Trophoblast cell (in vitro differentiated cells and primary cell): ENCODE measurements around the gene SIDT2.

Experiments
- DNase-seq, 2 donors: peaks; one replicate each; pipeline ENCODE4 v3.0.0-alpha.2; 2016
- H2AFZ ChIP-seq: 2 replicates; pipeline ENCODE4 v1.6.1; 2013; ENCODE audit warnings: low read length, moderate library complexity, mild to moderate bottlenecking; ENCODE audit not compliant: insufficient read depth, poor library complexity
- H2AK5ac ChIP-seq: 2 replicates; pipeline ENCODE4 v1.6.1; 2013; ENCODE audit warnings: mild to moderate bottlenecking, low read length
- H2BK120ac ChIP-seq: 2 replicates; pipeline ENCODE4 v1.6.1; 2013; ENCODE audit warnings: low read length, mild to moderate bottlenecking, moderate library complexity; ENCODE audit not compliant: insufficient read depth, poor library complexity
- H2BK12ac ChIP-seq: 2 replicates; pipeline ENCODE4 v1.6.1; 2013; ENCODE audit warnings: mild to moderate bottlenecking, low read length, moderate library complexity
- H2BK5ac ChIP-seq: 2 replicates; pipeline ENCODE4 v1.6.1; 2013; ENCODE audit warnings: low read length, low read depth, moderate library complexity, mild to moderate bottlenecking; ENCODE audit not compliant: poor library complexity
- H3K14ac ChIP-seq: 2 replicates; pipeline ENCODE4 v1.6.1; 2013; ENCODE audit warnings: mild to moderate bottlenecking, low read length
- H3K18ac ChIP-seq: 2 replicates; pipeline ENCODE4 v1.6.1; 2013; ENCODE audit warnings: mild to moderate bottlenecking, low read length
- H3K23ac ChIP-seq: 2 replicates; pipeline ENCODE4 v1.6.1; 2013; ENCODE audit warnings: low read length
- H3K27ac ChIP-seq: 2 replicates; pipeline ENCODE4 v1.5.1; 2013; ENCODE audit warnings: low read depth, mild to moderate bottlenecking, inconsistent platforms, low read length, moderate library complexity
- H3K27me3 ChIP-seq: 2 replicates; pipeline ENCODE4 v1.6.1; 2013; ENCODE audit warnings: inconsistent platforms, mild to moderate bottlenecking, low read length, moderate library complexity; ENCODE audit not compliant: insufficient read depth
- H3K36me3 ChIP-seq, 2 experiments: 1 replicate in 1 of 2; 2 replicates in 1 of 2; pipeline ENCODE4 v1.6.1; 2013; ENCODE audit warnings: low read length in 2 of 2, mild to moderate bottlenecking in 2 of 2, moderate library complexity in 1 of 2; ENCODE audit not compliant: insufficient read depth in 2 of 2, control insufficient read depth in 1 of 2
- H3K4ac ChIP-seq: 2 replicates; pipeline ENCODE4 v1.6.1; 2013; ENCODE audit warnings: low read depth, mild to moderate bottlenecking, low read length, moderate library complexity
- H3K4me1 ChIP-seq, 2 experiments: 1 replicate in 1 of 2; 2 replicates in 1 of 2; pipeline ENCODE4 v1.6.1; 2013; ENCODE audit warnings: low read length in 2 of 2, mild to moderate bottlenecking in 2 of 2, moderate library complexity in 1 of 2; ENCODE audit not compliant: insufficient read depth in 2 of 2, control insufficient read depth in 1 of 2
- H3K4me2 ChIP-seq: 2 replicates; pipeline ENCODE4 v1.6.1; 2013; ENCODE audit warnings: inconsistent platforms, mild to moderate bottlenecking, low read length, moderate library complexity
- H3K4me3 ChIP-seq: 2 replicates; pipeline ENCODE4 v1.5.1; 2013; ENCODE audit warnings: mild to moderate bottlenecking, low read depth, low read length, inconsistent platforms
- H3K79me1 ChIP-seq: one replicate; pipeline ENCODE4 v1.6.1; 2013; ENCODE audit warnings: low read length
- H3K79me2 ChIP-seq: 2 replicates; pipeline ENCODE4 v1.6.1; 2013; ENCODE audit warnings: low read length, mild to moderate bottlenecking; ENCODE audit not compliant: control insufficient read depth, insufficient read depth, poor library complexity
- H3K9ac ChIP-seq: 2 replicates; pipeline ENCODE4 v1.6.1; 2013; ENCODE audit warnings: mild to moderate bottlenecking, low read length
- H3K9me3 ChIP-seq: 2 replicates; pipeline ENCODE4 v1.6.1; 2013; ENCODE audit warnings: low read depth, mild to moderate bottlenecking, control low read depth, inconsistent platforms, low read length; ENCODE audit not compliant: insufficient read depth
- H4K12ac ChIP-seq: 2 replicates; pipeline ENCODE4 v1.6.1; 2013; ENCODE audit warnings: low read depth, mild to moderate bottlenecking, low read length, moderate library complexity
- H4K8ac ChIP-seq: 2 replicates; pipeline ENCODE4 v1.6.1; 2013; ENCODE audit warnings: low read depth, mild to moderate bottlenecking, low read length, moderate library complexity
- H4K91ac ChIP-seq: one replicate; pipeline ENCODE4 v1.6.1; 2013; ENCODE audit warnings: low read depth, mild to moderate bottlenecking, low read length, moderate library complexity
- WGBS: extraction: QIAGEN DNeasy Blood & Tissue Kit; methylation state at CpG from one replicate; pipeline ENCODE4 v1.1.7; 2013; ENCODE audit warnings: missing lambda C conversion rate; ENCODE audit not compliant: insufficient read length, insufficient coverage; ENCODE audit errors: extremely low coverage; 5-methylcytosine and 5-hydroxymethylcytosine counted together

SIDT2 gene

DNA sequence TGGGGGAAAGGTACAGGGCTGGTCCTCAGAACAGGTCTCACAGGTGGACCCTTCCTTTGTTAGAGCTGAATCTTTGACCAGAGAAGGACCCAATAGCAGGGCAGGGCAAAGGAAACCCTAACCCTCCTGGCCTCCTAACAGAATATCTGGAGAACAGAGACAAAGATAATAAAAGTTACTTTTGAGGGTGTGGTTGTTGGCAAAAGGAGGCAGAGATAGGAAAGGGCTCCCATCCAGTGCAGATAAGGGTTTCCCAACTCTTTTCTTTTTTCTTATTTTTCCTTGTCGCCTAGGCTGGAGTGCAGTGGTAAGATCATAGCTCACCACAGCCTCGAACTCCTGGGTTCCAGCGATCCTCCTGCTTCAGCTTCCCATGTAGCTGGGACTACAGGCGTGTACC lies 41.5 kb downstream of the SIDT2 start:
- no peak overlapping the region for H3K18ac ChIP-seq
- no CpG with 5 or more reads among the region's 4 CpGs for WGBS
- H2BK12ac ChIP-seq = no peak overlapping the region
- no peak overlapping the region for H3K23ac ChIP-seq
- H3K4me3 ChIP-seq = no peak overlapping the region
- H3K4ac ChIP-seq = no peak overlapping the region
- peaks cover 0 to 5% of the 10 kb centered on the region in 2 experiments for H3K4me1 ChIP-seq
- H2AFZ ChIP-seq = no peak overlapping the region
- no peak overlapping the region for H3K14ac ChIP-seq
- H3K27me3 ChIP-seq = no peaks in the 10 kb centered on the region
- H4K91ac ChIP-seq = no peak overlapping the region
- H3K9ac ChIP-seq = no peak overlapping the region
- no peak overlapping the region for H3K27ac ChIP-seq
- no peaks in the 10 kb centered on the region for H3K79me1 ChIP-seq
- H3K9me3 ChIP-seq = no peaks in the 10 kb centered on the region
- H3K4me2 ChIP-seq = no peak overlapping the region
- H3K79me2 ChIP-seq = peaks cover 2% of the 10 kb centered on the region
- H2BK120ac ChIP-seq = no peak overlapping the region
- H3K36me3 ChIP-seq = peaks cover 55 to 68% of the 10 kb centered on the region in 2 experiments
- no peak overlapping the region for H4K8ac ChIP-seq
- no peak for DNase-seq
- no peak overlapping the region for H4K12ac ChIP-seq
- no peak overlapping the region for H2AK5ac ChIP-seq
- no peak overlapping the region for H2BK5ac ChIP-seq

DNA sequence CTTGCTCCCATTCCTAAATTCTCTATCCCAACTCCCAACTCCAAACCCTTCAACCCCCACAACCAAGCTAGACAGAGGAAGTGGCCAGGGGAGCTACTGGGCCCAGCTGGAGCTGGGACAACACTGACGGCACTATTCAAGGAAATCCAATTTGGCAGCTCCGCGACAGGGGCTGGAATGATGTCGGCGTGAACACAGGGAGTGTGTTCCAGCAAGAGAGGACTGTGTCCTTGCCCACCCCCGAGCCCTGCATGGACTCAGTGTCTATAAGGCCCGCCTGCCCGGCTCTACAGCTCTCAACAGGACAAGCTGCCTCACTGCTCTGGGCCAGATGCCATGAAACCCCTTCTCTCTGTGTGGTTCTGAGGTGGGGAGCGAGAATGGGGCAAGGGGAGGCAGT lies 42.0 kb downstream of the SIDT2 start:
- Histone ChIP-seq H3K23ac (no peak overlapping the region), H2AFZ (no peak overlapping the region), H4K91ac (no peak overlapping the region), H3K4me2 (no peak overlapping the region), H2BK12ac (no peak overlapping the region), H4K8ac (no peak overlapping the region), H3K9me3 (no peaks in the 10 kb centered on the region), H3K4ac (no peak overlapping the region), H2AK5ac (no peak overlapping the region), H3K9ac (no peak overlapping the region), H3K79me2 (peaks cover 2% of the 10 kb centered on the region), H3K27ac (no peak overlapping the region), H3K4me1 (peaks cover 0 to 5% of the 10 kb centered on the region in 2 experiments), H3K14ac (no peak overlapping the region), H2BK120ac (no peak overlapping the region), H3K4me3 (no peak overlapping the region), H3K79me1 (no peaks in the 10 kb centered on the region), H3K18ac (no peak overlapping the region), H3K27me3 (no peaks in the 10 kb centered on the region), H4K12ac (no peak overlapping the region), H3K36me3 (peaks cover 60 to 72% of the 10 kb centered on the region in 2 experiments), H2BK5ac (no peak overlapping the region)
- WGBS = no CpG with 5 or more reads among the region's 9 CpGs
- no peak for DNase-seq

DNA sequence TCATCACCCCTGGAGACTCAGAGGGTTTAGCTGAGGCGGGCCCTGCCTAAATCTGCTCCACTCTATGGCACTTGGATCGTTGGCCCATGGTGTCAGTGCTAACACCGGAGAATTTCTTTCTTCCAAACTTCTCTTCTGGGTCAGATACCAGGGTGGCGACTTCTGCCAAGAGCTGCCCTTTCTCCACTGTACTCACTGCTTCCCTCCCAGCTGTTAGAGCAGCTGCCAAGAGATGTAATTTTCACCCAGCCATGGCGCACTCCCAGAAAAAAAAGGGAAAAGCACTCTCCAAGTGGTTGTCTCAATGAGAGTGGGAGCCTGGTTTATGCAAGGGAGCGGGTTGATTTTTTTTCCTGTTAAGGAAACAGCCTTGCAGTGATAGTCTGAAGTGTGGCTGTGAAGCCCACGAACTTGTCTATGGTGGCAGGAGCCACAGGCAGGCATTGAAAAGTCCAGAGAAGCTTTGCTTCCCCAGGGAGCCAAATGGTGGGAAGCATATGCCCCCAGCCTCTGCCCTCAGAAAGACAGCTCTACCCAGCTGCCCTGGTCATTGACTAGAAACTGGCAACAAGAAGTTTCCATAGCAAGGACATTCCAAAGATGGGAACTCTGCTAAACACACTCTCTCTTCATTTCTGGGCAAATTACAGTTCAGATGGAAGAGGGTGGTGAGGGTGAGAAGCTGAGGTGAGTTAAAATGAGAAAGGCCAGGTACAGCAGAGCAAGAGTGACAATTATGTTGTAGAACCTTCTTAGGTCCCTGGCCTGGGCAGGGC lies 42.6 kb downstream of the SIDT2 start:
- Histone ChIP-seq H3K27me3 (no peaks in the 10 kb centered on the region), H3K23ac (no peak overlapping the region), H3K4ac (no peak overlapping the region), H2AK5ac (no peak overlapping the region), H3K27ac (no peak overlapping the region), H4K12ac (no peak overlapping the region), H4K8ac (no peak overlapping the region), H3K4me3 (no peak overlapping the region), H3K36me3 (peaks cover 60 to 71% of the 10 kb centered on the region in 2 experiments), H4K91ac (no peak overlapping the region), H3K9me3 (no peaks in the 10 kb centered on the region), H3K4me1 (peaks cover 0 to 5% of the 10 kb centered on the region in 2 experiments), H2BK5ac (no peak overlapping the region), H3K14ac (no peak overlapping the region), H3K9ac (no peak overlapping the region), H3K79me2 (peaks cover 2% of the 10 kb centered on the region), H2AFZ (no peak overlapping the region), H3K79me1 (no peaks in the 10 kb centered on the region), H2BK120ac (no peak overlapping the region), H3K18ac (no peak overlapping the region), H2BK12ac (no peak overlapping the region), H3K4me2 (no peak overlapping the region)
- no peak for DNase-seq
- WGBS = no CpG with 5 or more reads among the region's 7 CpGs

DNA sequence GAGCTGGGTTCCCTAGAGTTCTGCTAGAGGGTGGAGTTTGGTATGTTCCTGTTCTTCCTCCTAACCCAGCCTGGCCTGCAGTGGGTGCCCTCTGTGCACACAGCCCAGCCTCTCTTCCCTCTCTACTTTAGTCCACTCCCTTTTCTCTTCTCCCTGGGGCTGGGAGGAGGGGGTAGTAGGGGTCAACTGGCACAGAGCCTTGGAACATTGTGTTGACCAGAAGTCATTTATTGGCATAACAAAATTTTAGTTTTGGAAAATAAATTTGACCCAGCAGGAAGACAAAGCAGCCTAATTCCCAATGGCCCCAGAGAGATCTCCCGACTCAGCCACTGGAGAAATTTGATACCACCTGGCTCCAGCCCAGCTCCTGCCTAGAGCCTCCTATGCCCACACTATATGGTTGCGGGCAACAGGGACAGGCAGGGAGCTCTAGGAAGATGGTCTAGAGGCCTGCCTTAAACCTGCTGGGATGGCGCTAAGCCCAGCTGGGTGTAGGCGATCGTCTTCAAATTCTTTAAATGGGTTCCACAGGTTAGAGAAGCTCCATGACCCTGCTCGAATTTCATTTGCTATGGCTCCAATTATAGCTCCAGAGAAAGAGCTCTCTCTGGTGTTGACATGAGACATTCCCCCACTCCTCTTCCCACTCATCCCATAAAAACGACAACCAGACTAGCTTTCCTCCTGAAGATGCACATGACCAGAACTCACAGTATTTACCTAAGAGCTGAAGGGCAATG lies 43.4 kb downstream of the SIDT2 start:
- no peak for DNase-seq
- H3K4ac ChIP-seq = no peak overlapping the region
- H2BK12ac ChIP-seq = no peak overlapping the region
- H3K9ac ChIP-seq = no peak overlapping the region
- H3K79me1 ChIP-seq = no peaks in the 10 kb centered on the region
- no peak overlapping the region for H4K8ac ChIP-seq
- no peak overlapping the region for H3K18ac ChIP-seq
- H3K9me3 ChIP-seq = no peaks in the 10 kb centered on the region
- peaks cover 62 to 74% of the 10 kb centered on the region in 2 experiments for H3K36me3 ChIP-seq
- WGBS = no CpG with 5 or more reads among the region's 7 CpGs
- no peak overlapping the region for H3K4me3 ChIP-seq
- H3K27me3 ChIP-seq = no peaks in the 10 kb centered on the region
- no peak overlapping the region for H3K27ac ChIP-seq
- no peak overlapping the region for H3K4me2 ChIP-seq
- H3K4me1 ChIP-seq = peaks cover 0 to 5% of the 10 kb centered on the region in 2 experiments
- H4K91ac ChIP-seq = no peak overlapping the region
- no peak overlapping the region for H2AK5ac ChIP-seq
- H2BK120ac ChIP-seq = no peak overlapping the region
- H3K79me2 ChIP-seq = peaks cover 2% of the 10 kb centered on the region
- H2BK5ac ChIP-seq = no peak overlapping the region
- H3K14ac ChIP-seq = no peak overlapping the region
- H2AFZ ChIP-seq = no peak overlapping the region
- no peak overlapping the region for H3K23ac ChIP-seq
- H4K12ac ChIP-seq = no peak overlapping the region
